Hepatocyte (in vitro differentiated cells): ENCODE measurements around the gene XXYLT1. TPM values are rescaled to one million over a fixed set of nuclear protein-coding genes. Genes with fewer than 3 reads are reported as not detected.

Experiments
- DNase-seq: peaks from one replicate; pipeline ENCODE4 v3.0.0-alpha.2; 2016; ENCODE audit warnings: low spot score
- H2AFZ ChIP-seq: fragments of 200-600 bp; sonication (generic); 2 replicates; pipeline ENCODE4 v1.6.0; 2016; ENCODE audit warnings: antibody characterized with exemption, mild to moderate bottlenecking
- H3K27ac ChIP-seq: fragments of 200-600 bp; sonication (generic); 2 replicates; pipeline ENCODE4 v1.5.1; 2016; ENCODE audit warnings: mild to moderate bottlenecking
- H3K27me3 ChIP-seq: fragments of 200-600 bp; sonication (generic); 2 replicates; pipeline ENCODE4 v1.6.1; 2016
- H3K36me3 ChIP-seq: fragments of 200-600 bp; sonication (generic); replicated peaks from 2 replicates; pipeline ENCODE4 v1.5.1; 2016; ENCODE audit warnings: low read depth; ENCODE audit not compliant: insufficient read depth
- H3K4me1 ChIP-seq: fragments of 200-600 bp; sonication (generic); 2 replicates; pipeline ENCODE4 v1.5.1; 2016; ENCODE audit warnings: mild to moderate bottlenecking, moderate library complexity; ENCODE audit not compliant: insufficient read depth
- H3K4me2 ChIP-seq: fragments of 200-600 bp; sonication (generic); 2 replicates; pipeline ENCODE4 v1.6.0; 2016
- H3K4me3 ChIP-seq: fragments of 200-600 bp; sonication (generic); 2 replicates; pipeline ENCODE4 v1.5.1; 2016; ENCODE audit warnings: mild to moderate bottlenecking
- H3K79me2 ChIP-seq: fragments of 200-600 bp; sonication (generic); 2 replicates; pipeline ENCODE4 v1.6.0; 2017; ENCODE audit warnings: mild to moderate bottlenecking
- H3K9me2 ChIP-seq: fragments of 200-600 bp; sonication (generic); replicated peaks from 2 replicates; pipeline ENCODE4 v1.6.0; 2017; ENCODE audit warnings: mild to moderate bottlenecking; ENCODE audit not compliant: insufficient read depth
- H3K9me3 ChIP-seq: fragments of 200-600 bp; sonication (generic); 2 replicates; pipeline ENCODE4 v1.5.1; 2016; ENCODE audit warnings: low read depth, mild to moderate bottlenecking
- H4K20me1 ChIP-seq: fragments of 200-600 bp; sonication (generic); 2 replicates; pipeline ENCODE4 v1.6.0; 2016; ENCODE audit warnings: mild to moderate bottlenecking; ENCODE audit not compliant: insufficient read depth, poor library complexity, severe bottlenecking
- CTCF ChIP-seq: fragments of 200-600 bp; sonication (generic); IDR thresholded peaks from 2 replicates; pipeline ENCODE4 v1.5.1; 2016; ENCODE audit warnings: antibody characterized with exemption, mild to moderate bottlenecking; ENCODE audit not compliant: poor library complexity
- EZH2 ChIP-seq: fragments of 200-600 bp; sonication (generic); IDR thresholded peaks from 2 replicates; pipeline ENCODE4 v1.6.1; 2016; ENCODE audit warnings: antibody characterized with exemption, mild to moderate bottlenecking, borderline replicate concordance
- EZH2phosphoT487 ChIP-seq: fragments of 200-600 bp; sonication (generic); IDR thresholded peaks from one replicate; pipeline ENCODE4 v1.6.1; 2018; ENCODE audit warnings: antibody characterized with exemption, mild to moderate bottlenecking, low read depth, moderate library complexity; ENCODE audit not compliant: unreplicated experiment, severe bottlenecking
- WGBS: methylation state at CpG from one replicate; pipeline ENCODE4 v1.1.6; 2016; ENCODE audit warnings: low lambda C conversion rate; ENCODE audit errors: missing lambda C conversion rate; 5-methylcytosine and 5-hydroxymethylcytosine counted together
- polyA plus RNA-seq: library from polyadenylated mRNA; unstranded; fragments of >200 nt; fragmentation: Nextera tagmentation; extraction: Ambion mirVana; gene quantifications from 2 replicates; pipeline ENCODE4 v1.2.1, GENCODE V29; 2016
- total RNA-seq: library from RNA; depleted of rRNA; stranded (reverse); fragments of >200 nt; gene quantifications from 2 replicates; pipeline ENCODE4 v1.2.3, GENCODE V29; 2014

Gene XXYLT1
- total and polyA plus RNA-seq, 2 experiments from 2014 or later = 20.9 to 25.6 TPM

GRCh38 chr3:195137638-195138588, 133.0 kb downstream of the XXYLT1 start:
- no peaks in the 10 kb centered on the region for H3K9me3 ChIP-seq
- H3K4me3 ChIP-seq = no peak overlapping the region
- TF ChIP-seq EZH2 (no peak), EZH2phosphoT487 (no peak), CTCF (no peak)
- WGBS = 90% methylated on average over 11 of the region's 11 CpGs
- H2AFZ ChIP-seq = no peak overlapping the region
- H3K9me2 ChIP-seq = no peaks in the 10 kb centered on the region
- H3K79me2 ChIP-seq = no peaks in the 10 kb centered on the region
- no peak overlapping the region for H3K4me2 ChIP-seq
- H3K27me3 ChIP-seq = no peaks in the 10 kb centered on the region
- H3K4me1 ChIP-seq = no peaks in the 10 kb centered on the region
- no peaks in the 10 kb centered on the region for H4K20me1 ChIP-seq
- no peak overlapping the region for H3K27ac ChIP-seq
- no peaks in the 10 kb centered on the region for H3K36me3 ChIP-seq
- no peak for DNase-seq

DNA sequence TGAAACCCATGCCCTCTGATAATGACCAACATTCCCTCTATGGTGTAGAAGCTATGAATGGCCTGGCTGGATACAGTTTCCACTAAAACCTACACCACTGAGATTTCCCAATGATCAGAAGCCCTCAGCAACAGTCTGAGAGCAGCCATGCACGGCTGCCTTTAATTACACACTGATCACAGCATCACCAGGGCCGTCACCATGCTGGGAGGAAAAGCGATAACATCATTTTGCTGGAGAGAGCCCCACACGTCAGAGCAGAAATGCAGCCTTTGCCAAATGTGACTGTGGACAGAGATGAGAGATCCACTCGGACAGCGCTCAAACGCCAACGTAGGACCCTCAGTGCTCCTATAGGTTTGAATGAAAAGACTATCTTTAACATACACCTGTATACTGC, 135.0 kb downstream of the XXYLT1 start:
- DNase-seq = no peak
- H3K4me3 ChIP-seq = no peak overlapping the region
- no peaks in the 10 kb centered on the region for H4K20me1 ChIP-seq
- no peaks in the 10 kb centered on the region for H3K9me3 ChIP-seq
- no peaks in the 10 kb centered on the region for H3K9me2 ChIP-seq
- H3K4me2 ChIP-seq = no peak overlapping the region
- no peaks in the 10 kb centered on the region for H3K79me2 ChIP-seq
- no peaks in the 10 kb centered on the region for H3K4me1 ChIP-seq
- H3K27ac ChIP-seq = no peak overlapping the region
- no peaks in the 10 kb centered on the region for H3K36me3 ChIP-seq
- no peak for TF ChIP-seq EZH2phosphoT487
- TF ChIP-seq EZH2 = no peak
- no peak for TF ChIP-seq CTCF
- WGBS = 82% methylated on average over 8 of the region's 8 CpGs
- H2AFZ ChIP-seq = no peak overlapping the region
- H3K27me3 ChIP-seq = no peaks in the 10 kb centered on the region

GRCh38 chr3:195134431-195134830, 136.5 kb downstream of the XXYLT1 start:
- H3K9me2 ChIP-seq = no peaks in the 10 kb centered on the region
- H3K4me3 ChIP-seq = no peak overlapping the region
- H3K79me2 ChIP-seq = no peaks in the 10 kb centered on the region
- no peaks in the 10 kb centered on the region for H3K36me3 ChIP-seq
- TF ChIP-seq CTCF = no peak
- TF ChIP-seq EZH2phosphoT487 = no peak
- TF ChIP-seq EZH2 = no peak
- DNase-seq = no peak
- no peak overlapping the region for H3K4me2 ChIP-seq
- H3K27ac ChIP-seq = no peak overlapping the region
- H3K27me3 ChIP-seq = no peaks in the 10 kb centered on the region
- WGBS = 82% methylated on average over 6 of the region's 6 CpGs
- H3K4me1 ChIP-seq = no peaks in the 10 kb centered on the region
- H3K9me3 ChIP-seq = no peaks in the 10 kb centered on the region
- H2AFZ ChIP-seq = no peak overlapping the region
- no peaks in the 10 kb centered on the region for H4K20me1 ChIP-seq
